Muscle of arm (tissue), 12 donors: Measurements from ENCODE around the gene KAZALD1. TPM values are rescaled to one million over a fixed set of nuclear protein-coding genes. Genes with fewer than 3 reads are reported as not detected.

Experiments used
- DNase-seq: peaks from one replicate; pipeline ENCODE4 v3.0.0-alpha.2; 2013
- polyA plus RNA-seq, 12 donors: library from polyadenylated mRNA; unstranded; fragments of 120-200 nt; gene quantifications; one replicate each; pipeline ENCODE4 v1.2.1, GENCODE V29; 2013; ENCODE audit not compliant: insufficient read length in 12 of 12

The KAZALD1 gene
- polyA plus RNA-seq, 12 donors: 22.4 to 44.3 (median 30.7) TPM; not detected in 1

DNA sequence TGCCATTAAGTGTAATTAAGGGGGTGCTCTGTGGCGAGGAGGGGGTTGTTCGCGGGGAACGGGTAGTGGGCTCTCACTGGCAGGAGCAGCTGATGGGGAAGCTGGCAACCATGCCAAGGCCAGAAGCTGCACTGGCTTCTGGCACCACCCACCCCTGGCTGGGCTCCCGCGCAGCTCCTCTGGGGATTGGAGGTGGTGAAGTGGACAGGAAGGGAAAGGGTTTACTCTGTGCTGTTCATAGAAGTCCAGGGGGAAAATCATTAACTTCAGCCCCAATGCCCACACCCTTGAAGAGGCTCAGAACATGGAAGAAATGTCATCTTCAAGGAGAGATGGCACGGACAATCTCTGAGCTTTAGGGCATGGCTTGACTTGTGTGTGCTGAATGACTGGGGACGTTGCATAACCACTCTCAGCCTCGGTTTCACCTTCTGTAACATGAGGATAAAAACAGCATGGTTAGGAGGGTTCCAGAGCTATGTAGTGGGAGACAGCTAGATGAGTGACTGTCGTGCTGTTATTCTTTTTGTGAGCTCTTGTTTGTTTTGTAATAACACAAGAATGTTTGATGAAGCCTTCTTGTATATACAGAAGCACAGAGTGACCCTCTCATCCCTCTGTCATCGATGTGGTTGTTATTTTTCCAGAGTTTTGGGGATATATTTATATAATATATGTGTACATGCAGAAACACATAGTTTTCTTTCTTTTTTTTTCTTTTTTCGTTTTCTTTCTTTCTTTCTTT lies 29.9 kb downstream of the KAZALD1 start:
- no peak for DNase-seq

DNA sequence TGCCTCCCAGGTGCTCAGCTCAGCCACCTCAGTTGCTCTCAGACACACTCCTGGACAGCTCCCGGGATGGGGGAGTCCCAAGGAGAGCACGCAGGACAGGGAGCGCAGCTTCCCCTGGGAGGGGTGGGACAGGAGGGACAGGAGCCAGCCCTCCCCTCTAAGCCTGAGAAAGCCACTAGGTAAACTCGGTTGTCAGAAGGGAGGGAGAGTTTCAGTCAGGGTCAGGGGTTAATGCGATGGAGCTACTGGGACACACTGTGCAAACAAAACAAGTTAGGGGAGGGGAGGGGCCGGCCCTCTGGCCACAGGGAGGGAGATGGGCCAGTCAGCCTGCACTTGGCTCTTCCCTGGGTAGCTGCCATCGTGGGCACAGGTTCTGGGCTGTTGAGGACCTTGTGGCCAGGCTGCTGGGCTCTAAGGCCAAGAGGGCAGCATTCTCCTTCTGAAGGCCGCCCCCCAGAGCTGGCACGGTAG lies 31.1 kb downstream of the KAZALD1 start:
- no peak for DNase-seq

GRCh38 chr10:101094121-101094879 lies 32.5 kb downstream of the KAZALD1 start:
- no peak for DNase-seq

DNA sequence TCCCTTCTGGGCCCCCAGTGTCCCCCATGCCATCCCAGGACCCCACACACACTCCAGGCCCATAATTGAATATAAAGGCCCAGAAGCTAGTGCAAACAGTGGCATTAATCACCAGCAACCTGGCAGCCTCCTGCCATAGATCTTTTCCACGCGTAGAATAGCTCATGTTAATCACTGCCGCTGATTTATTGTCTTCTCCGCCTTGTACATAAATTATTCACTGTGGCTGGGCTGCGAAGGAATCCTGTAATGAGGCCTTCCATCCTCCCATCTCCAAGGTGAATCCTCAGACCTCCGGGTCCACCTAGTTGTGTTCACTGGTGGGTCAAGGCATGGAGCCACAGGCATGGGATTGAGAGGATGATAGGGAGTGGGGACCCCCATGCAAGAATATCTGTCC lies 33.2 kb downstream of the KAZALD1 start:
- no peak for DNase-seq

DNA sequence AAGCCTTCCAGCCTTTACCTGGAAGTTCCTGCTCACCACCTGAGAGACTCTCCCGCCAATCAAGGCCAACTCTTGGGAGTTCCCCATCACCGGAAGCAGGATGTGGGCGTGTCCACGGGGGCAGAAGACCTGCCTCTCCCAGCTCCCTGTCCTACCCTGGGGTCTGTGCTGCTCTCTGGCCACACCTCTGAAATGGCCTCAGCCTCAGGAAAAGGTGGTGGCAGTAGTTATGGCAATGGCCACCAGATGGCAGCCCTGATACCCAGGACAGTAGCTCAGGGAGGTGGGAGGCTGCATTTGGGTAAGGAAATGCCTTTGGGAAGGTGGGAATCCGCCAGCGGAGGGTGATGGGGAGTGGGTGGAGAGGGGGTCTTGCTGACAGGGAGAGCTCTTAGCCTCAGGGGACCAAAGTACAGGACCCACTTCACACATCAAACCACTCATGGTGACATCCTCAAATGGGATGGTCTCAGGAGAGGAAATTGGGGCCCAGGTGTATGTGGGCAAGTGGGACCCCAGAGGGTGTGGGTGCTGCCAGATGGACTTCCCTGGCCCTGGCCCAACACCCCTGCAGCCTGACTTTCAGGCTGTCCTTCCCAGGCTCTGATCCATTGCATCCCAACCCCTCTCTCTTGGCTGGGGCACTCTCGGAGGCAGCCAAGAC lies 33.9 kb downstream of the KAZALD1 start:
- DNase-seq: peak; percentile 38

- DNase-seq: no peak
Measured at GRCh38 chr10:101096378-101096777, 34.6 kb downstream of the KAZALD1 start.

- no peak for DNase-seq
Measured at GRCh38 chr10:101097881-101098280, 36.1 kb downstream of the KAZALD1 start.

DNA sequence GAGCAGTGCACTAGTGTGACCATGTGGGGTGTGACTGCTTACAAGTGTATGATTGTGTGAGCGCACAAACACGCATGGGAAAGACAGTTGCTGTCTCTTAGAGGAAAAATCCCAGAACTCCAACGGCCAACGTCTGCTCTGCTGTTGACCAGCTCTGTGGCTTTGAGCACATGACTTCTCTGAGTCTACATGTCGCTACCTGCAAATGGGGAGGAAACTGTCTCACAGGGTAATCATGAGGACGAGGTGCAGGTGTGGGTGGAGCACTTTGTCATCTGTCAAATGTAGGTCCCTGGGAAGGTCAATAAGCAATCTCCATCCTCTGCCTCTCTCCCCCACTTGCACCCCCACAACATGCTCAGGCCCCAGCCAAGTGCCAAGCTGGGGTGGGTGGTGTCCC lies 38.1 kb downstream of the KAZALD1 start:
- DNase-seq: no peak

DNA sequence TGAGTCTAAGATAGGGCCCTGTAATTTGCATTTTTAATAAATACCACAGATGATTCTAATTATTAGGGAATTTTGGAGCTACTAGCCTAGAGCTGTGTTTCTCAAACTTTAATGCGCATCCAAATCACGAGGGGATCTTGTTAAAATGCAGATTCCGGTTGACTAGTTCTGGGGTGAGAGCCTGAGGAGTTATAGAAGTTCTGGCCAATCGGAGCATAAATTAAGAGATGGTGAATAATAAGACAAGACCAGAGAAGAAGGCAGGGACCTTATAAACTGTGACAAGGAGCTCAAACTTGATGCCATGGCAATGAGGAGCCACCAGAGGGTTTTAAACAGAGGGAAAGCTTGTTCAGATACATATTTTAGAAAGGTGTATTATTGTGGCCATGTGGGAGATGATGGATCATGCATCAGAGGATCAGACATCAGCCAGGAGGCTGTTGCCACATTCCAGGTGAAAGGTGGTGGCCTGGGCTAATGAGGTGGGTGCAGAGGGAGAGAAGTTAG lies 39.6 kb downstream of the KAZALD1 start:
- no peak for DNase-seq

GRCh38 chr10:101103430-101103829 lies 41.6 kb downstream of the KAZALD1 start:
- no peak for DNase-seq

GRCh38 chr10:101106351-101106750 lies 44.6 kb downstream of the KAZALD1 start:
- no peak for DNase-seq

DNA sequence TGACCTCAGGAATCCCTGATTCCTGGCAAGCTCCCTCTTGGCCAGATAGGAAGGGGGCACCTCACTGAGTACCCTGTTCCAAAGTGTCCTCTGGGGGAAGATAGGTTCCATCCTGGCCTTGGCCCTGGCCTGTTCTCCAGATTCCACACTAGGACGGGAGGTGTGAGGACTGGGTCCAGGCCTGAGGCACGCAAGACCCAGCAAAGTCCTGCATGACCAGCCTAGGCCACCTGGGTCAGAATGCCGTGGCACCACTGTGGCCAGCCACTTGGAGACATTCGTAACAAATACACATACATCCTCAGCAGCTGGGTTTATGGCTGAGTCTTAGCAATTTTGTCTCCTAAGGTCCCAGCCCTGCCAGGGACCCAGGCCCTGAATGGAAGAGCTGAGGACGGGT lies 46.0 kb downstream of the KAZALD1 start:
- no peak for DNase-seq

DNA sequence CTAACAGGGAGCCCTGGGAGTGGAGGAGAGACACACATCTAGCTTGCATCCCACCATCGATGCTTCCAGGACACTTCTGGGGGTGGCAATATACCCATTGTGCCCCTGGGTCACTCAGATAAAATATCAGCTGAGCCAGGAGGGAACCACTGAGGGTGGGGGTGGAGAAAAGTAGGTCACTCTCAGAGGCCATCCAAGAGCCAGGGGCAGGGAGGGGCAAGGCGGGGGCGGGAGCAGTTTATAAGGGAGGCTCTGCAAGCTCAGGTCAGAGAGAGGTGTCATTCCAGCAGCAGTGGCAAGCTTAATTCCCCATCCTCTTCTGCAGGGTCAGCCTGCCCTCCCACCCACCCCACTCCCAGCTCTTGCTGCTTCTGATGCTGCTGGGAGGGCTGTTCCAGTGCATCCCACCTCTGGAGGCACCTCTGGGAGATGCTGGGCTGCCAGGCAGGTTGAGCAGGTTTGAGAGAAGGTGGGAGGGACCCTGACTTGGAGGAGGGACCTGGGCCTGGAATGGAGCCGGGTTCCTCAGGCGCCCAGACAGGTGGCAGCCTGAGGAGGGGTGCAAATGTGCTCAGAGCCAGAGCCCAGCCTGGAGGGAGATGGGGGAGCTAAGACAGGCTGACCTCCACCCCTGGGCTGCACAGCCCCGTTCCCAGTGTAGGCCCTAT lies 49.2 kb downstream of the KAZALD1 start:
- no peak for DNase-seq

GRCh38 chr10:101111547-101111946 lies 49.8 kb downstream of the KAZALD1 start:
- no peak for DNase-seq

GRCh38 chr10:101112799-101113594 lies 51.2 kb downstream of the KAZALD1 start:
- no peak for DNase-seq

- DNase-seq: no peak
Measured at GRCh38 chr10:101113890-101114403, 52.2 kb downstream of the KAZALD1 start.

- DNase-seq: no peak
Measured at GRCh38 chr10:101114646-101115045, 52.9 kb downstream of the KAZALD1 start.
